WTC11 (cell line): ENCODE results near the gene CTSO.

Experiments used
- CREM ChIP-seq: sonication (generic); formaldehyde crosslinking; IDR thresholded peaks from 2 replicates; pipeline ENCODE4 v1.8.1; 2022; ENCODE audit warnings: mild to moderate bottlenecking, missing genetic modification reagents, moderate library complexity
- JUN ChIP-seq: sonication (generic); formaldehyde crosslinking; IDR thresholded peaks from 2 replicates; pipeline ENCODE4 v1.8.0; 2023; ENCODE audit warnings: mild to moderate bottlenecking, missing genetic modification reagents
- MYBL2 ChIP-seq: sonication (generic); formaldehyde crosslinking; IDR thresholded peaks from 2 replicates; pipeline ENCODE4 v1.8.1; 2023; ENCODE audit warnings: mild to moderate bottlenecking, moderate library complexity, missing genetic modification reagents
- RELA ChIP-seq: sonication (generic); formaldehyde crosslinking; IDR thresholded peaks from 2 replicates; pipeline ENCODE4 v1.8.1; 2022; ENCODE audit warnings: missing genetic modification reagents, mild to moderate bottlenecking, borderline replicate concordance
- TEAD4 ChIP-seq: sonication (generic); formaldehyde crosslinking; IDR thresholded peaks from 2 replicates; pipeline ENCODE4 v1.8.0; 2022; ENCODE audit warnings: mild to moderate bottlenecking, missing genetic modification reagents
- TF ChIP-seq, protein P1 (sequence below): fragments of 200-600 bp; IDR thresholded peaks from 2 replicates; pipeline ENCODE4 v1.8.0; 2022; ENCODE audit warnings: antibody characterized with exemption
- TF ChIP-seq, protein P2 (sequence below): fragments of 250-450 bp; sonication (Bioruptor Pico); IDR thresholded peaks from 2 replicates; pipeline ENCODE4 v1.9.0; 2021; ENCODE audit warnings: moderate library complexity, mild to moderate bottlenecking, inconsistent platforms, borderline replicate concordance
- TF ChIP-seq, protein P3 (sequence below): sonication (generic); formaldehyde crosslinking; IDR thresholded peaks from 2 replicates; pipeline ENCODE4 v1.8.0; 2022; ENCODE audit warnings: mild to moderate bottlenecking, missing genetic modification reagents
- TF ChIP-seq, protein P4 (sequence below): sonication (generic); formaldehyde crosslinking; IDR thresholded peaks from 2 replicates; pipeline ENCODE4 v1.8.0; 2022; ENCODE audit warnings: mild to moderate bottlenecking, missing genetic modification reagents
- TF ChIP-seq, protein P5 (sequence below): sonication (generic); formaldehyde crosslinking; IDR thresholded peaks from 2 replicates; pipeline ENCODE4 v1.8.1; 2022; ENCODE audit warnings: low read depth, missing genetic modification reagents, borderline replicate concordance

DNA sequence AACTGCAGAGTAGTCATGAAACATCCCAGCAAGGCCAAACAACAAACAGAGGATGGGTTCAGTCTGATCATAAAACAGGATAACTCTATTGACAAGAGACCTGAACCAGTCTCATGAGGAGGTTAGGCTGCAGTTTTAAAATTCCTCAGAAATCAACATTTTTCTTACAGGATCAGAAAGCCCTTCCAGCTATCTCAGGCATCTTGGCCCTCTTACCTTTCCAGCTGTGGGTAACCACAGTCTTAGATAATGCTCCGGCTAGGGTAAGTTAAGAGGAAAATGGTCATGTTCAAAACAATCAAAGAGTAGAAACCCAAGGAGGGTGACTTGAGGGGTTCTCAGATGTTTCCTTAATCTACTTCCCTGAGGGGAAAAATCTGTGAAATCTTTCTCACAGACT is 5.1 kb downstream of the CTSO start:
- TF ChIP-seq JUN (CRISPR knock-in tag) (no peak), RELA (CRISPR knock-in tag) (no peak), MYBL2 (no peak), TEAD4 (CRISPR knock-in tag) (no peak), CREM (CRISPR knock-in tag) (no peak)
- TF ChIP-seq, protein P1, sequence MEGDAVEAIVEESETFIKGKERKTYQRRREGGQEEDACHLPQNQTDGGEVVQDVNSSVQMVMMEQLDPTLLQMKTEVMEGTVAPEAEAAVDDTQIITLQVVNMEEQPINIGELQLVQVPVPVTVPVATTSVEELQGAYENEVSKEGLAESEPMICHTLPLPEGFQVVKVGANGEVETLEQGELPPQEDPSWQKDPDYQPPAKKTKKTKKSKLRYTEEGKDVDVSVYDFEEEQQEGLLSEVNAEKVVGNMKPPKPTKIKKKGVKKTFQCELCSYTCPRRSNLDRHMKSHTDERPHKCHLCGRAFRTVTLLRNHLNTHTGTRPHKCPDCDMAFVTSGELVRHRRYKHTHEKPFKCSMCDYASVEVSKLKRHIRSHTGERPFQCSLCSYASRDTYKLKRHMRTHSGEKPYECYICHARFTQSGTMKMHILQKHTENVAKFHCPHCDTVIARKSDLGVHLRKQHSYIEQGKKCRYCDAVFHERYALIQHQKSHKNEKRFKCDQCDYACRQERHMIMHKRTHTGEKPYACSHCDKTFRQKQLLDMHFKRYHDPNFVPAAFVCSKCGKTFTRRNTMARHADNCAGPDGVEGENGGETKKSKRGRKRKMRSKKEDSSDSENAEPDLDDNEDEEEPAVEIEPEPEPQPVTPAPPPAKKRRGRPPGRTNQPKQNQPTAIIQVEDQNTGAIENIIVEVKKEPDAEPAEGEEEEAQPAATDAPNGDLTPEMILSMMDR, result no peak
- TF ChIP-seq, protein P2, sequence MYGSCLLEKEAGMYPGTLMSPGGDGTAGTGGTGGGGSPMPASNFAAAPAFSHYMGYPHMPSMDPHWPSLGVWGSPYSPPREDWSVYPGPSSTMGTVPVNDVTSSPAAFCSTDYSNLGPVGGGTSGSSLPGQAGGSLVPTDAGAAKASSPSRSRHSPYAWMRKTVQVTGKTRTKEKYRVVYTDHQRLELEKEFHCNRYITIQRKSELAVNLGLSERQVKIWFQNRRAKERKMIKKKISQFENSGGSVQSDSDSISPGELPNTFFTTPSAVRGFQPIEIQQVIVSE (CRISPR knock-in tag), result no peak
- TF ChIP-seq, protein P3, sequence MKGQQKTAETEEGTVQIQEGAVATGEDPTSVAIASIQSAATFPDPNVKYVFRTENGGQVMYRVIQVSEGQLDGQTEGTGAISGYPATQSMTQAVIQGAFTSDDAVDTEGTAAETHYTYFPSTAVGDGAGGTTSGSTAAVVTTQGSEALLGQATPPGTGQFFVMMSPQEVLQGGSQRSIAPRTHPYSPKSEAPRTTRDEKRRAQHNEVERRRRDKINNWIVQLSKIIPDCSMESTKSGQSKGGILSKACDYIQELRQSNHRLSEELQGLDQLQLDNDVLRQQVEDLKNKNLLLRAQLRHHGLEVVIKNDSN, result no peak
- TF ChIP-seq, protein P4, sequence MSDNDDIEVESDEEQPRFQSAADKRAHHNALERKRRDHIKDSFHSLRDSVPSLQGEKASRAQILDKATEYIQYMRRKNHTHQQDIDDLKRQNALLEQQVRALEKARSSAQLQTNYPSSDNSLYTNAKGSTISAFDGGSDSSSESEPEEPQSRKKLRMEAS (CRISPR knock-in tag), result no peak
- TF ChIP-seq, protein P5, sequence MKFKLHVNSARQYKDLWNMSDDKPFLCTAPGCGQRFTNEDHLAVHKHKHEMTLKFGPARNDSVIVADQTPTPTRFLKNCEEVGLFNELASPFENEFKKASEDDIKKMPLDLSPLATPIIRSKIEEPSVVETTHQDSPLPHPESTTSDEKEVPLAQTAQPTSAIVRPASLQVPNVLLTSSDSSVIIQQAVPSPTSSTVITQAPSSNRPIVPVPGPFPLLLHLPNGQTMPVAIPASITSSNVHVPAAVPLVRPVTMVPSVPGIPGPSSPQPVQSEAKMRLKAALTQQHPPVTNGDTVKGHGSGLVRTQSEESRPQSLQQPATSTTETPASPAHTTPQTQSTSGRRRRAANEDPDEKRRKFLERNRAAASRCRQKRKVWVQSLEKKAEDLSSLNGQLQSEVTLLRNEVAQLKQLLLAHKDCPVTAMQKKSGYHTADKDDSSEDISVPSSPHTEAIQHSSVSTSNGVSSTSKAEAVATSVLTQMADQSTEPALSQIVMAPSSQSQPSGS (CRISPR knock-in tag), result no peak
